Measurements from ENCODE around the gene COL4A2.

COL4A2 gene

GRCh38 chr13:110286833-110287819, 20.0 kb upstream of the COL4A2 start:
- H3K4me3 ChIP-seq (ENCODE audit: low read length) = no peak overlapping the region
- DNase-seq (ENCODE audit: low read depth, low spot score) = no peak

DNA sequence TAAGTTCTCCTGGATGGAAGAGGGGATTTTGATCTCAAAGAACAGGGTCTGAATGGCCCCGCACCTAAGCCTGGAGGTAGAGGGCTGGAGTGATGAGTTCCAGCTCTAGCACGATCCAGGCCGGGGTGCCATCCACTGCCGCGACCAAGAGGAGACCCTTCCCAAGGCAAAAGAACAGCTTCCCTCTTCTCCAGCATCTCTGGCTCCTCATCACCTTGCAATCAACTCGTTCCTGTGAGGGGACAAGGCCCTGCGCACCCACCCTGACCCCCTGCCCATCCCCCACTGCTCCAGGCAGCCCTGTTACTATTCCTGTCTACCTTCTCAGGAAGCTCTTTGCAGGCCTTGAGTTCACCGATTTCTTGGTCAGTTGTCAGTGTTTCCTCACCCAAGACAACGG, 17.9 kb upstream of the COL4A2 start:
- DNase-seq (ENCODE audit: low read depth, low spot score) = no peak
- no peak overlapping the region for H3K4me3 ChIP-seq (ENCODE audit: low read length)

DNA sequence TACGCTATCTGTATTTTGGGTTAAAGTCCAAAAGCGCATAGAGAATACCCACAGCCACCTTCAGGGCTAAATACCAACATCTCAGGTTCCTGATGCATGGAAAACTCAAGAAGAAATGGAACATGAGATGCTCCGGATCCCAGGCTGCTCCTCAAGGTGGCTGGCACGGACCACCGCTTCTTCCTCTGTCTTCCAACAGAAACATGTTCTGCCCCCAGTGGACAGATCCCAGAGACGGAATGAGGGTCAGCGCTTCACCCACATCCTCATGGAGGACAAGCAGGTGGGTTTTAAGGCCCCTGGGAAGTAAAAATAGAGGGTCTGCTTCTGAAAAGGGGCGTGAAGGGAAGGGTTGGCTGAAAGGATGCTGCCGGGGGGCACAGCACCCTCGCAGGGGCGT, 17.4 kb upstream of the COL4A2 start:
- H3K4me3 ChIP-seq (ENCODE audit: low read length) = no peak overlapping the region
- DNase-seq (ENCODE audit: low read depth, low spot score) = no peak

DNA sequence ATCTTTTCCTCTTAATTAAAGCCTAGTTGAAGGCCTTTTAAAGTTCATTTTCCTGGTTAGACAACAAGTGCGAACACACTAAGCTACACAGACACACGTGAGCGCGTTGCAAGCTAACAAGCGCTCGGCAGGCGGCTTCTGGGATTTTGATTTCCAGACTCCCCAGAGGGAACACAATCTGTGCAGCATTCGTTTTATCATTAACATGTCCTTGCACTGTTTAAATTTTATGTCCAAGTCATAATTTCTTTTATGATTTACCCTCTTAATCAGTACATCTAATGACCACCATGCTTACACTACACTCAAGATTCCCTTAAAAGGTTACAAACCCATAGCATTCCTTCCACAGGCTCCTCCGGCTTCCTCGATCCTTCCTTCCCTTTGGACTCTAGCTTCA, 16.9 kb upstream of the COL4A2 start:
- H3K4me3 ChIP-seq (ENCODE audit: low read length) = no peak overlapping the region
- no peak for DNase-seq (ENCODE audit: low read depth, low spot score)

- H3K4me3 ChIP-seq (ENCODE audit: low read length) = no peak overlapping the region
- DNase-seq (ENCODE audit: low read depth, low spot score) = no peak
Measured at GRCh38 chr13:110290826-110291225, 16.3 kb upstream of the COL4A2 start.

- no peak overlapping the region for H3K4me3 ChIP-seq (ENCODE audit: low read length)
- DNase-seq (ENCODE audit: low read depth, low spot score) = no peak
Measured at GRCh38 chr13:110291286-110291685, 15.8 kb upstream of the COL4A2 start.

DNA sequence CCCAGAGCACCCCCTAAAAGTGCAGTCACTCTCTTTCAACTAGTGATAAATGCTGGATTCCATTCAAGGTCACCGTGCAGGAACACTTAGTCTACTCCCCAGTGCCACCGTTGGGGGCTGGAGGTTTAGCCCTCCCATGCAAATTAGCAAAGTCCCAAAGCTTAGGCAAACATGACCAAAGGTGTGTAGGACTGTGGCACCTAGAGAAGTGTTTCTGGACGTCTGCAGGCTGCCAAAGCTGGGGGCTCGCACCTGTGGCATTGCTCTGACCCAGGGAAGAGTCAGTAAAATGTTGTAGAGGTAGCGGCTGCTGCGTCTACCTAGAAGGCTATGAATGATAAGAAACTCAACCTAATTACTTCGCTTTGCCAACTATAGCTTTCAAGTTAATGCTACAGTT, 14.0 kb upstream of the COL4A2 start:
- H3K4me3 ChIP-seq (ENCODE audit: low read length) = no peak overlapping the region
- no peak for DNase-seq (ENCODE audit: low read depth, low spot score)

DNA sequence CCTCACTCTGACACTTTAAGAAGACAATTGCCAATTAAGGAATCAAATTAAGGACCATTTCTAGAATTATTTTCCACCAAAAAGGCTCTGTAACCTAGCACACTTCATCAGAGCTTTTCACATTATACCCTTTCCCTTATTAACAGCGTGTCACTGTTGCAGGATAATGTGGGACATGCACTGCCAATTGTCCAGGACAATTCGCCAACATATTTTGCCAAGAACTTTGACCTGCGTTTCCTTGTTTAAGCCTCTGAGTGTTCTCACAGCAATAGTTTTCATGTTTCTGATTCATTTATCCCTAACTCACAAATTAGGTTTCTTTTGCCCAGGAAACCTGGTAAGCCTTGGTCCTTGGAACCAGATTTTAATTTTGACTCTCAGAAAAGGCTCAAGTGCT, 13.4 kb upstream of the COL4A2 start:
- DNase-seq (ENCODE audit: low read depth, low spot score) = no peak
- H3K4me3 ChIP-seq (ENCODE audit: low read length) = no peak overlapping the region

DNA sequence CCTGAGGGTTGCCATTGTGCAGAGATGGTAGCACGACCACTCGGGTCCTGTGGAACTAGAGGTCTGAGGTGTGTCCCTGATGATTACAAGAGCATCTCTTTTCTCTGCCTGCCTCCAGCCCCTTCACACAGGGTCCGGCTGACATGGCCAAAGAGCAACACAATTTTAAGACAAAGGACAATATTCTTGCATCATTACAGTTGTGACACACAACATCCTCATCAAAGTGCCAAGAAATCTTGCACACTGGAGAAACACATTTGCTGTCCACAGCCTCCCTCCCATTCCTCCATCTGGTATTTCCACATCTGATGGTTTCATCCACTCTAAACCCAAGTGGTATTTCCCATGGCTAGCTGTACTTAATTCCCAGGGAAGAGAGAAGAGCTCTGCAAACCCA, 12.9 kb upstream of the COL4A2 start:
- no peak overlapping the region for H3K4me3 ChIP-seq (ENCODE audit: low read length)
- no peak for DNase-seq (ENCODE audit: low read depth, low spot score)

DNA sequence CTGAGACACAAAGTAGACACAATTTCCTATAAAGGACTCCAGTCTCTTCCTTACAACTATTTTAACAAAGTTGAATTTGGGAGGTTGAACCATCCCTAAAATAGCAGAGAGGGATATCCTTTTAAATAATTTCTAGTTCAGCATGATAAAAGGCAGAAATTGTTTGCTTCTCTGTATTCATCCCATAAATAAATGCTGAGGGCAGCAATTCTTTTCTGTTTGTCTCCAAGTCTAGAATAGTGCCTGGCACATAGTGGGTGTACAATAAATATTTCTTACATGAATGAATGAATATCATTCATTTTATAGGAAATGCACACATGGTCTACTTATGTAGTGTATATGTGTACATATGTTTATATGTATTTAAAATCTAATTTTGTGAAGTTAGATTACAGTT, 12.5 kb upstream of the COL4A2 start:
- H3K4me3 ChIP-seq (ENCODE audit: low read length) = no peak overlapping the region

DNA sequence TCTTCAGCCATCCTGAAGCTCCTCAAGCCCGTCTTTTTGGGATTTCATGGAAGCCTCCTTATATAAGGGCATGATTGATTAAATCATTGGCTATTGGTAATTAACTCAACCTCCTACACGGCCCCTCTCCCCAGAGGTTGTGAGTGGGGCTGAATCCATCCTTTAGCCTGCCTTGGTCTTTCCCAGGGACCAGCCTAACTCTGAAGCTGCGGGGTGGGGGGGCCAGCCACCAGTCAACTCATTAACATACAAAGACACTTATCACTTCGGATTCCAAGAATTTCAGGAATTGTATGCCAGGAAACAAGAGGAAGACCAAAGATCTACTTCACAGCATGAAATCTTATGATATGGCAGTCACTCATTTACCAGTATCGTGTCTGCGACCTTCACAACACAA, 10.1 kb upstream of the COL4A2 start:
- DNase-seq (ENCODE audit: low read depth, low spot score) = no peak
- H3K4me3 ChIP-seq (ENCODE audit: low read length) = no peak overlapping the region

More for the DNA sequence above, 12.5 kb upstream of the COL4A2 start:
- DNase-seq (ENCODE audit: low read depth, low spot score) = no peak

DNA sequence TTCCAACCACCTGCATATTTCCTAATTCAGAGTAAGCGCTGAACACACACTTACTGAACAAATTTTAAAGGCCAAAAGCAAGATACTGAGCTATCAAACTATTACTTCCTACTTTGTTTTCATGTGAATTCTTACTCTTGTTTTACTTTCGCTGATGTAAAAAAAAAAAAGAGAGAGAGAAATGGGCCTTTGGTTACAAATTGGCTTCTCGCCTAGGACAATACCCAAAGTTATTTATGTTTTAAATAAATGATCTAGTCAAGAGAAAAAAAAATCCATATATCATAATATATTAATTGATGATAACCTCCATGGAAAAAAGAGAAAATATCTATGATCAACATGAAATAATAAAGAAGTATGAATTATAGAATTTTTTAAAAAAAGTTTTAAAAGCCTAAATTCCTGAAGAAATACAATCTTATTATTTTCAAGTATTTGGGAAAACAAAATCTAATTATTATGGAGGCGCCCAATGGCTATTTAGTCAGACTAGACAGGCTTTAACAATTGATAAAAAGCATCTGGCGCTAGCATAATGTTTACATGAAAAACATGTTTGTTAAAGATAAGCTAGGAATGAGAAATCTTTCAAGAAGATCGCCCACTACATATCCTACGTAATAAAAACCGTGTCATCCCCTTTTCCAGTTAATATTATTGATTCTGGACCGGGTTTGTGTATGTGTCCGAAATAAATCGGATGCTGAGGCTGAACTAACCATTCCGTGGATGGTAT, 9.1 kb upstream of the COL4A2 start:
- no peak overlapping the region for H3K4me3 ChIP-seq (ENCODE audit: low read length)
- no peak for DNase-seq (ENCODE audit: low read depth, low spot score)

DNA sequence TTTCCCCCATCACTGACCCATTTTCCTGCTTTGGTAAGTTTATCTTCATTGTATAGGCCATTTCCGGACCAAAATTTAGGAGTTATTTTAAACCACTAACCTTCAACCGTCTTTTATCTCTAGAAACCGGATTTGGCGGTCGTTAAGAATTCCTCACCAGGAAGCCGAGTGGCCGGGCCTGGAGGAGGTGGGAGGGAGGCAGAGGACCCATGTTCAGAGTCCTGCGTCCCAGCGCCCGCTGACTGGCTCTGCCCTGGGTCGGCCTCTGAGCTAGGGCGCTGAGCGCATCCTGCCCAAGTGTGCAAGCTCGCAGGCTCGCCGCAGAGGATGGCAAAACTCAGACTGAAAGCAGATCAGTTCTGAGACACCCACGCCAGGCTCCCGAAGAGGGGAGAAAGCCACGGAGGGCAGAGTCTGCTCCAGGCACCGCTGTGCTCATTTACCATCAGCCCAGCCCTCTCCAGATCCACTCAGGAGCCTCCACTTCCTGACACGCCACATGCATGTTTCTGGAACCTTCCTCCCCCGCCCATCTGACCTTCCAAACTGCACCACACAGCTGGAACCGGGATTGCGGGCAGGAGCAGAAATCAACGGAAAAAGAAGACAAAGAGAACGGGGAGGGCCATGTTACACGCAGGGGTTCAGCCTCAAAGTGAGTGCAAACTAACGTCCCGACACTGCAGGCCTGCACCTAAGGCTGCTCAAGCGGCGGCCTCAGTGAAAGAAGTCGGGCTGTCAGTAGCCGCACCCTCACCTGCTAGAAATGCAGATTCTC, 8.4 kb upstream of the COL4A2 start:
- no peak for DNase-seq (ENCODE audit: low read depth, low spot score)
- H3K4me3 ChIP-seq (ENCODE audit: low read length) = no peak overlapping the region

- H3K4me3 ChIP-seq (ENCODE audit: low read length) = no peak overlapping the region
- no peak for DNase-seq (ENCODE audit: low read depth, low spot score)
Measured at GRCh38 chr13:110299283-110299840, 7.7 kb upstream of the COL4A2 start.

DNA sequence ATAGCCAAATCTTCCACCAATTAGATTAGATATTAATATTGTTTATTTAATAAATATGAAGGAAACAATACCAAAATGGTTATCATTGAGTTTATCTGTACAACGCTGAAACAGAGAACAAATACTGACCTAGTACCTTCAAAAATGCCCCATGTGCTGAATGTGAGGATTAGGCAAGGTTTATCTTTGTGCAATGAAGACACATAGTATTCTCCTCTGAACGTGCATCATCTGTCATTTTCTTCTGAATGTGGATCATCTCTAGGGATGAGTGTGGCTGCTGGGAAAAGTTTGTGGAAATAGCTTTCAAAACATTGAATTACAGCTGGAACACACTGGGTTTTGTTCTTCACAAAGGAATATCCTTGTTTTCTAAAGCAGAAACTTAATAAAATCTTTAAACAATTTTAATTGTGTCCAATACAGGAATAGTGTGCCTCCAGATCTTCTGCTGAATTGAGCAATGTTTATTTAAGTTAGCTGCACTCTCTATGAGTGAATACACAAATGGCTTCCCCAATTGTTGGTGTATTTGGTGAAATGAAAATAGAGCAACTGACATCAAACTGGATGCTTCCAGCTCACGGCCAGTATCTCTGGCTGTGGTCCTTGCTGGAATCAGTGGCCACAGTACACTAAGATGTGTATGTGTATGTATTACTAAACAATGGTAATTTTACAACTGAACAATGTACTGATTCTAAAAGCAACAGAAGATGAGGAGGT, 6.8 kb upstream of the COL4A2 start:
- no peak overlapping the region for H3K4me3 ChIP-seq (ENCODE audit: low read length)
- no peak for DNase-seq (ENCODE audit: low read depth, low spot score)

DNA sequence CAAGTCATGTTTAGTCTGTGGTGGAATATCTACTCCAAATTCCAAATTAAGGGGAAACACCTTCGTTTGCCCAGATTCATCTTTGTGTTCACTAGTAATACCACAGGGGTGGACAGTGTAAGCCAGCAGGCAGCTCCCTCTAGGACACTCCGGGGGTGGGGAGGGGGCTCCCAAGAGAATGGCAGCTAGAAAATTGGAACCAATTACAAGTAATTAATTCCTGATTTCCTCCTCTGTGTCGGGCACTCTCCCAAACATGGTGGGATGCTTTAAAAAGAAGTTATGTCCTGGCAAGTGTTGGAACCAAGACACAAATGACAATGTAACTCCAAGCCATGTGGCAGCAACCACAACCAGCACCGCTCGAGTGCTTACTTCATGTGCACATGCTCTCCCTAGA, 6.0 kb upstream of the COL4A2 start:
- no peak for DNase-seq (ENCODE audit: low read depth, low spot score)
- no peak overlapping the region for H3K4me3 ChIP-seq (ENCODE audit: low read length)

DNA sequence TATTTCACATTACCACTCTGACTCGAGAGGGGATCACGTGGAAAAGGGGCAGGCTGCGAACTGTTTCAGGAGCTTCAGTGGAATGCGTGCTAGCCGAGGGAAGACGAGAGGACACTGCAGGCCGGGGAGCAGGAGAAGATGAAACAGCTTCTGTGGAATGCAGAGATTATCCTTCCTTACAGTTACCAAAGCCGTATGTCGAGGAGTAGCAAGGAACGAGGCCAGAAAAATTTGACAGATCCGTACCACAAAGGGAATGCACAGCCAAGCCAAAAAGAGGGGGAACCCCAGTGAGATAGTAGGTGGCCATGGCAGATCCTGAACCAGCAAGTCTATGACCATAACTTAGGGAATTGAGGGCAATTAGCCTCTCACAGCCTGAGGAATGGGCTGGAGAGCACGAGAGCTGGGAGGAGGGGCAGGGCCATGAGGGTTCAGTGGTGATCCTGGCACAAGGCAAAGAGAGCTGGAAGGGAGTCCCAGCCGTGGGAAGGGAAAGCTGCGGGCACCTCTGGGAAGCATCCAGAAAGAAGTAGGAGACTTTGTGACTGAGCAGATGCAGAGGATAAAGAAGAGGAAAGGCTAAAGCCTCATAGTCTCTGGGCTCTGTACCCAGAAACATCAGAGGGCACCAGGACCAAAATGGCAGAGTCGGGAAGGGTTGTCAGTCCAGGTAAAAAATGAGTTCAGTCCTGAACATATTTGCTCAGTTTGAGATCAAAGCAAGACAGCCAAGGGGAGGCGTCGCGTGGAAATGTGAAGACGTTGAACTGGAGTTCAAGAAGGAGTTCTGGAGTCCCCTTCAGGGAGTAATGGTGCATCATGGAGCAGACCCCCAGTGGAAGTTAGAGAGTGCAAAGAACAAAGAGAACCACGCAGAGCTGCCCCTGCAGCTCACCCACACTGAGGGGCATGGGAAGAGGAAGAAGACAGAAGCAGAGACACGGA, 5.2 kb upstream of the COL4A2 start:
- no peak overlapping the region for H3K4me3 ChIP-seq (ENCODE audit: low read length)
- no peak for DNase-seq (ENCODE audit: low read depth, low spot score)

DNA sequence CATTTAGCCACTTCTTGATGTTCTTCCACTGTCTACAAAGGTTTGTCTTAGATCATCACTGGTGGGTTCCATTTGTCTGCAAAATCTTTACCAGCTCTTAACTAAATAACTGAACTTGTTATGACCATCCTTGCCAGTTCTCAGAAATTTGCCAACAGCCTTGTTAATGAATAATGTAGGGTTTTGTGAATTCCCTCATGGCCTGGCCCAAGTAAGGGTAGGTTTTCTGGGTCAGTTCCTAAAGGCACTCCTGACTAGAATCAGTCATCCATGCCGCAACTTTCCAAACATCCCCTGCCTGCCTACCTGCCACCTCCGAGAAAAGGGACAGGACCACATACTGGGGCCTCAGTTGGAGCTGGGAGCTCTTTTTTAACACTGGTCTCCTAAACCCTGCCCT, 4.1 kb upstream of the COL4A2 start:
- no peak overlapping the region for H3K4me3 ChIP-seq (ENCODE audit: low read length)
- no peak for DNase-seq (ENCODE audit: low read depth, low spot score)
